ENCODE measurements around the gene WDR75. TPM values are rescaled to one million over a fixed set of nuclear protein-coding genes. Genes with fewer than 3 reads are reported as not detected.

The WDR75 gene
- total RNA-seq, 1 experiment from 2014 or later: 288 TPM

GRCh38 chr2:189499137-189499536, 57.9 kb downstream of the WDR75 start:
- Histone ChIP-seq H3K4me1 (no peaks in the 10 kb centered on the region), H3K4me3 (no peak overlapping the region), H3K27me3 (no peaks in the 10 kb centered on the region), H3K27ac (no peak overlapping the region), H3K36me3 (no peaks in the 10 kb centered on the region), H3K9me3 (replicated peaks) (no peaks in the 10 kb centered on the region)
- no peak for DNase-seq

GRCh38 chr2:189500456-189501160, 59.3 kb downstream of the WDR75 start:
- Histone ChIP-seq H3K4me1 (0 out of 2 replicates have a peak, but pooled peaks cover 3% of the 10 kb centered on the region), H3K27ac (no peak overlapping the region), H3K27me3 (no peaks in the 10 kb centered on the region), H3K4me3 (no peak overlapping the region), H3K36me3 (no peaks in the 10 kb centered on the region), H3K9me3 (replicated peaks) (no peaks in the 10 kb centered on the region)
- no peak for DNase-seq

GRCh38 chr2:189501487-189501886, 60.2 kb downstream of the WDR75 start:
- DNase-seq: no peak
- Histone ChIP-seq H3K27ac (no peak overlapping the region), H3K4me1 (0 out of 2 replicates have a peak, but pooled peaks cover 3% of the 10 kb centered on the region), H3K9me3 (replicated peaks) (no peaks in the 10 kb centered on the region), H3K4me3 (no peak overlapping the region), H3K27me3 (no peaks in the 10 kb centered on the region), H3K36me3 (no peaks in the 10 kb centered on the region)

GRCh38 chr2:189502714-189503113, 61.4 kb downstream of the WDR75 start:
- Histone ChIP-seq H3K27ac (no peak overlapping the region), H3K9me3 (replicated peaks) (no peaks in the 10 kb centered on the region), H3K4me3 (no peak overlapping the region), H3K36me3 (no peaks in the 10 kb centered on the region), H3K27me3 (no peaks in the 10 kb centered on the region), H3K4me1 (0 out of 2 replicates have a peak, but pooled peaks cover 3% of the 10 kb centered on the region)
- no peak for DNase-seq

- Histone ChIP-seq H3K9me3 (replicated peaks) (no peaks in the 10 kb centered on the region), H3K36me3 (no peaks in the 10 kb centered on the region)
Observed at GRCh38 chr2:189504238-189504637, 63.0 kb downstream of the WDR75 start.

GRCh38 chr2:189505492-189505891, 64.2 kb downstream of the WDR75 start:
- no peak for DNase-seq
- Histone ChIP-seq H3K9me3 (replicated peaks) (no peaks in the 10 kb centered on the region), H3K4me1 (0 out of 2 replicates have a peak, but pooled peaks cover 3% of the 10 kb centered on the region), H3K4me3 (no peak overlapping the region), H3K27me3 (no peaks in the 10 kb centered on the region), H3K36me3 (no peaks in the 10 kb centered on the region), H3K27ac (no peak overlapping the region)

More at GRCh38 chr2:189504238-189504637, 63.0 kb downstream of the WDR75 start:
- peak in 1 of 2 experiments; percentile 38 for DNase-seq
- no peaks in the 10 kb centered on the region for H3K27me3 ChIP-seq
- no peak overlapping the region for H3K4me3 ChIP-seq
- H3K27ac ChIP-seq: no peak overlapping the region
- H3K4me1 ChIP-seq: 0 out of 2 replicates have a peak, but pooled peaks cover 3% of the 10 kb centered on the region

- no peaks in the 10 kb centered on the region for H3K36me3 ChIP-seq
- DNase-seq: peak in 1 of 2 experiments; percentile 42
- H3K4me1 ChIP-seq: 0 out of 2 replicates have a peak, but pooled peaks cover 3% of the 10 kb centered on the region
- H3K9me3 ChIP-seq (replicated peaks): no peaks in the 10 kb centered on the region
- H3K27me3 ChIP-seq: no peaks in the 10 kb centered on the region
- no peak overlapping the region for H3K27ac ChIP-seq
- H3K4me3 ChIP-seq: no peak overlapping the region
Observed at GRCh38 chr2:189506514-189506976, 65.3 kb downstream of the WDR75 start.

GRCh38 chr2:189511210-189511959, 70.1 kb downstream of the WDR75 start:
- Histone ChIP-seq H3K4me1 (no peaks in the 10 kb centered on the region), H3K36me3 (no peaks in the 10 kb centered on the region), H3K9me3 (replicated peaks) (no peaks in the 10 kb centered on the region), H3K27me3 (no peaks in the 10 kb centered on the region), H3K4me3 (no peak overlapping the region), H3K27ac (no peak overlapping the region)
- DNase-seq: no peak

- Histone ChIP-seq H3K27me3 (no peaks in the 10 kb centered on the region), H3K36me3 (no peaks in the 10 kb centered on the region), H3K4me3 (no peak overlapping the region), H3K9me3 (replicated peaks) (no peaks in the 10 kb centered on the region), H3K4me1 (no peaks in the 10 kb centered on the region), H3K27ac (no peak overlapping the region)
- DNase-seq: no peak
Observed at GRCh38 chr2:189511960-189512319, 70.7 kb downstream of the WDR75 start.

GRCh38 chr2:189512879-189513278, 71.6 kb downstream of the WDR75 start:
- no peaks in the 10 kb centered on the region for H3K9me3 ChIP-seq (replicated peaks)
- H3K27ac ChIP-seq: no peak overlapping the region
- H3K36me3 ChIP-seq: no peaks in the 10 kb centered on the region
- no peak overlapping the region for H3K4me3 ChIP-seq
- no peak for DNase-seq
- no peaks in the 10 kb centered on the region for H3K4me1 ChIP-seq
- H3K27me3 ChIP-seq: no peaks in the 10 kb centered on the region

- no peak overlapping the region for H3K4me3 ChIP-seq
Observed at GRCh38 chr2:189514104-189514503, 72.8 kb downstream of the WDR75 start.

GRCh38 chr2:189515264-189515663, 74.0 kb downstream of the WDR75 start:
- no peak overlapping the region for H3K27ac ChIP-seq

More at GRCh38 chr2:189514104-189514503, 72.8 kb downstream of the WDR75 start:
- no peak overlapping the region for H3K27ac ChIP-seq
- H3K27me3 ChIP-seq: no peaks in the 10 kb centered on the region
- H3K4me1 ChIP-seq: no peaks in the 10 kb centered on the region
- no peaks in the 10 kb centered on the region for H3K9me3 ChIP-seq (replicated peaks)
- no peak for DNase-seq
- H3K36me3 ChIP-seq: no peaks in the 10 kb centered on the region

GRCh38 chr2:189516546-189516945, 75.3 kb downstream of the WDR75 start:
- H3K27ac ChIP-seq: no peak overlapping the region
- no peak for DNase-seq
- H3K4me3 ChIP-seq: no peak overlapping the region
- H3K4me1 ChIP-seq: no peaks in the 10 kb centered on the region
- H3K36me3 ChIP-seq: no peaks in the 10 kb centered on the region
- H3K9me3 ChIP-seq (replicated peaks): no peaks in the 10 kb centered on the region
- no peaks in the 10 kb centered on the region for H3K27me3 ChIP-seq

More at GRCh38 chr2:189515264-189515663, 74.0 kb downstream of the WDR75 start:
- Histone ChIP-seq H3K36me3 (no peaks in the 10 kb centered on the region), H3K9me3 (replicated peaks) (no peaks in the 10 kb centered on the region), H3K4me1 (no peaks in the 10 kb centered on the region), H3K27me3 (no peaks in the 10 kb centered on the region), H3K4me3 (no peak overlapping the region)
- DNase-seq: no peak

GRCh38 chr2:189517847-189518535, 76.7 kb downstream of the WDR75 start:
- no peaks in the 10 kb centered on the region for H3K9me3 ChIP-seq (replicated peaks)
- no peak overlapping the region for H3K4me3 ChIP-seq
- H3K4me1 ChIP-seq: peaks cover 7% of the 10 kb centered on the region; the same call in 1 of the 2 replicates
- H3K27ac ChIP-seq: no peak overlapping the region
- no peaks in the 10 kb centered on the region for H3K36me3 ChIP-seq
- no peak for DNase-seq
- H3K27me3 ChIP-seq: no peaks in the 10 kb centered on the region

All from SJCRH30 (cell line).